Measurements from ENCODE around the gene SPACA6.
"Not testable (repeated sequence)": the region's sequence is repeated elsewhere in the genome, so short reads cannot be mapped to it uniquely, and the experiment has no call there.

SPACA6 gene

DNA sequence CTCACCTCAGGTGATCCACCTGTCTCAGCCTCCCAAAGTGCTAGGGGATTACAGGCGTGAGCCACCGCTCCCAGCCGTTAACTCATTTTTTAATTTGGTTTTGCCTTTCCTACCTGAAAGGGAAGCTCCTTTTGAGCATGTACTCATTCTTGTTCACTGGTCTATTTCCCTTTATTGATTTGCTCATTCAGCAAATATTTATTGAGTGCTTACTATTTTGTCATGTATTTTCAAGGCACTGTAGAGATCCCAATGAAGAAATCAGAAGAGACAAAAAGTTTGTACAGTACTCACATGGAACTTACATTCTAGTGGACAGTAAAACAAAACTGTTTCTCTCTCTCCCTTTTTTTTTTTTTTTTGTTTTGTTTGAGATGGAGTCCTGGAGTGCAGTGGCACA is 13.8 kb downstream of the SPACA6 start:
- DNase-seq = no peak

DNA sequence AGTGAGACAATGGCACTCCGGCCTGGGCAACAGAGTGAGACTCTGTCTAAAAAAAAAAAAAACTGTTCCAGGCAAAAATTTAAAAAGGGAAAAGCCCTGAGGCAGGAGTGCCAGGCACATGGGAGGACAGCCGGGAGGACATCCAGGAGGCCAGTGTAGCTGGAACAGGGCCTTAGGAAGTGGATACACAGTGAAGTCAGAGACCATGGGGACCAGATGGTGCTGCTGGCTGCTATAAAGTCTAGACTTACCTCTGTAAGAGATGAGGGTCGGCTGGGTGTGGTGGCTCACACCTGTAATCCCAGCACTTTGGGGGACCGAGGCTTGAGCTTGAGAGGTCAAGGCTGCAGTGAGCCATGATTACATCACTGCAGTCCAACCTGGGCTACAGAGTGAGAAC is 15.7 kb downstream of the SPACA6 start:
- no peak for DNase-seq

DNA sequence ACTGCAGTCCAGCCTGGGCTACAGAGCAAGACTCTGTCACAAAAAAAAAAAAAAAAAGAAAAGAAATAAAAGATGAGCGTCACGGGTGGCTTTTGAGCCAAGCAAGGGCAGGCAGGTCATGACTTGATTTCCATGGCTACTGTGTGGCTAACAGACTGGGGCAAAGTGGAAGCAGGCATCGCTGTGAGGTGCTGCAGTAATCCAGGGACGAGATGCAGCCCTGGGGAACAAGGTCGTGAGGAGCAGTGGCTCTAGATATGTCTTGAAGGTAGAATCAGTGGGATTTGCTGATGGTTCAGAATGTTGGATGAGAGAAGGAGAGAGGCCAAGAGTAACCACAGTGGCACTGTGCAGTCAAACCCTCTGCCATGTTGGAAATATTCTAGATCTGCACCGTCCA is 16.4 kb downstream of the SPACA6 start:
- no peak for DNase-seq

DNA sequence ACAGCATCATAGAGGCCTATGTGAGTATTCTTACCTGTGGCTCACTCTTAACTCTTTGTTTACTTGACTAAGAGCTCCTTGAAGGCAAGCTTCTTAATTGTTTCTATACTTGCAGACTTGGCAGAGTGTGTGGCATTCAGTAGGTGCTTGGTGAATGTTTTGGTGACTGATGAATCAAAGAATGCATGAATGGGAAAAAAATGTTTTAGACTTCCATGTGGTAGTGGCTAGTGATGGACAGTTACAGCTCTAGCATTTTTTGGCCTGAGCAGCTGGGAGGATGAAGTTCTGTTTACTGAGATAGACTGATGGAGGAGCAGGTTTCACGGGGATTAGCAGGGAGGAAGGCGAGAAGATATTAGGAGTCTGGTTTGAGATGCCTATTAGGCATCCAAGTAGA is 17.0 kb downstream of the SPACA6 start:
- no peak for DNase-seq

DNA sequence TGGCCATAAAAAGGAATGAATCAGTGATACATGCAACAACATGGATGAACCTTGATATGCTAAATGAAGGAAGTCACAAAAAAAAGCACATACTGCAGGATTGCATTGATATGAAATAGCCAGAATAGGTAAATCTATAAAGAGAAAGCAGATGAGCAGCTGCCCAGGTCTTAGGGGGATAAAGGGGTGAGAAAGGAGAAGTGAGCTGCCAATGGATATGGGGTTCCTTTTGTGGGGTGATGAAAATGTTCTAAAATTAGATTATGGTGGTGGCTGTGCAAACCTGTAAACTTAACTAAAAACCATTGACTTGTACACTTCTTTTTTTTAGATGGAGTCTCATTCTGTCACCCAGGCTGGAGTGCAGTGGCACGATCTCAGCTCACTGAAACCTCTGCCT is 18.6 kb downstream of the SPACA6 start:
- DNase-seq = no peak

DNA sequence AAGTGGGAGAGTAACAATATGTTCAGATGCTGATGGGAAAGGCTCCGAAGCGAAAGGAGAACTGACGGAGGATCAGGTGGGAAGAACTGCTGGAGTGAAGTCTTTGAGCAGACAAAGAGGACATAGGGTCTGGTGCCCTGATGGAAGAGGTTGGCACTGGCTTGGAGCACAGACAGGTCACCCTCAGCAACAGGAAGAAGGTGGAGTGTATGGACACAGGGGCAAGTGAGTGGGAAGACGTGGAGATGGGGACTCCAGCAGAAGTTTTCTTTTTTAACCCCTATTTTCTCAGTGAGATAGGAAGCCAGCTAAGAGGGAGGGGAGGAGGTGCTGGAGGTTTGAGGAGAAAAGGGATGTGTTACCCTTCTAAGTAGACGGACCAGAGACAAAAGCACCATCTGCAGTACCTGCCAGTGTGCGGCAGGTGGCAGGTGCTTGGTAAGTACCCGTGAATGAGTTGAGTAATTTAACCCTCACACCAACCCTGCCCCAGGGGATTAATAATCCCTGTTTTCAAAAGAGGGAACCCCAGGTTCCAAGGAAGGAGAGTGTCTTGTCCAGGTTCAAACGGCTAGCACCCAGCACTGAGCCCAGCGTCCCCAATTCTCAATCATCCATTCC is 19.4 kb downstream of the SPACA6 start:
- no peak for DNase-seq

DNA sequence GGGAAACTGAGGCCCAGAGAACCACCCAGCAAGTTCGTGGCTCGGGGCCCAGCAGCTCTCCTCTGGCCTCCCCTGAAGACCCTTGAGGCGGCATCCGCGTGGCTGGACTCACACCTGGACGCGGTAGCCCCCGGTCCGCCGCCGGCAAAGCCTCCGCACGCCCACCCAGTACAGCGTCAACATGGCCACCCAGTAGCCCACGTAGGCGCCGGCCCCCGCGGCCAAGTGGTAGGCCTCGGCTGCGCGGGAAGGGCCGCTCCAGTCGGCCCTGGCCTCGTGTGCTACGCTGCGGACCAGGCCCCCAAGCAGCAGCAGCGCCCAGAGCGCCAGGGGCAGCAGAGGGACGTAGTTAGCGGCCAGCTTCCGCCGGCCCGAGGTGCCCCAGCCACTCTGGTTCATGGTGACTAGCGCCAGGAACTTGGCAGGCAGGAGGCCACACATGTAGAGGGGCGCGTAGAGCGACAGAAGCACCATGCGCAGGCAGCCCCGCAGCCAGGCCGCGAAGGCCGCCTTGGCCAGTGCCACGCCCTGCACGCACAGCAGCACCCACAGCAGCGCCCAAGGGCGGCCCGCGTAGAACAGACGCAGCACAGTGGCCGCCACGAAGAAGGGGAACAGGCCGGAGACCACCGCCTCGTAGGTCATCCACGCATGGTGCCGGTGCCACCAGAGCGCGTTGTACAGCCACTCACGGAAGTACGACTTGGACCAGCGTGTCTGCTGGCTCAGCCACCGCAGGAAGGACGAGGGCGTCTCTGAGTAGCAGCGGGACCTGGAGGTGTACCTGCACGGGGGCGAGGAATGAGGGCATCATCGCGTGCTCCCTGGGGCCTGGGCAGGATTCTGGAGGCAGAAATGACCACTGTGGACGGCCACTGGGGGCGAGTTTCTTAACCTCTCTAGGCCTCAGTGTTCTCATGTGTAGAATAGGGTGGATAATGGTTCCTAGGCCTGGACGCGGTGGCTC is 20.5 kb downstream of the SPACA6 start:
- no peak for DNase-seq

DNA sequence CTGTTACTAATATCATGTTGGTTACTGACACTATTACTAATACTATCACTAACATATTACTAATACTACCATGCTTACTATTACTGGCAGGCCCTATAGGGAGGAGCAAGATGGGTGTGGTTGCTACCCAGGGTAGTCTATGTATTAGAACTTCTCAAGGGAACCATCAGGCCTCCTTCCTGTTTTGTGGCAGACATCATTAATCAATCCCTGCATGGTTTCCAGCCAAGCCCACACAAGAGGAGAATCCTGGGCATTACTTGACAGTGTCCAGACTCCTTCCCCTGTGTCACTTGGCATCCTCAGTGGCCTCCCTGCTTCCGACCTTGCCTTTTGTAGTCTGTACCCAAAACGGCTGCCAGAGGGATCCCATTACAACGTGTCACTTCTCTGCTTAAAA is 21.7 kb downstream of the SPACA6 start:
- no peak for DNase-seq

DNA sequence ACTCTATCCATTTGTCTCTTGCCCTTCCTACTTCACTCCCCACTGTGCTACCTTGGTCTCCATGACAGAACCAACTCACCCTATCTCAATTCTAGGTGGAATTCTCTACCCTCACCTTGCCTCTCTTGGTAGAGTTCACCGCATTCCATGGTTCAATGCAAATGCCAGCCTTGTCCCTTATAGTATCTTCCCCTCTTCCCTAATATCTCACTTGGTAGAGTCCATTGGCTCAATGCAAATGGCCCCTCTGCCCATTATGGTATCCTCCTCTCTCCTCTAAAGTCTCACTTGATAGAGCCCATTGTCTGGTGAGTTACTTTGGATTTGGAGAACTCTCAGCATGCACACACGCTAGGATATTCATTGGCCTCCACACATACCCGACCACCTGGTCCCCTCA is 22.7 kb downstream of the SPACA6 start:
- DNase-seq = no peak

DNA sequence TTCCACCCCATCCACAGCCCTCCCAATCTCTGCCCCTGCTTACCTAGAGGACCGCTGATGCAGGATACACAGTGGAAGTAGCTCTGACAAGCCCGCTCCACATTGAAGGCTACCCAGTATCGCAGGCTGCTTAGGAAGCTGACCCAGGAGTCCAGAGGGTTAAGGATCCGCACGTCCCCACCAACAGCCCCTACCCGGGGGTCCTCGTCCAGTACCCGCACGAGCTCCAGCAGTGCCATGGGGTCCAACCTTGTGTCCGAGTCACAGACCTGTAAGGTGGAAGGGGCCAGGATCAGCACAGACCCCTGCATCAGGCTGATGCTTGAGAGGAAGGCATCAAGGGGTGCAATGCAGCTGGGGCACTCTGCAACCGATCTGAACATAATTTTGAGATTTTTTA is 23.8 kb downstream of the SPACA6 start:
- no peak for DNase-seq

DNA sequence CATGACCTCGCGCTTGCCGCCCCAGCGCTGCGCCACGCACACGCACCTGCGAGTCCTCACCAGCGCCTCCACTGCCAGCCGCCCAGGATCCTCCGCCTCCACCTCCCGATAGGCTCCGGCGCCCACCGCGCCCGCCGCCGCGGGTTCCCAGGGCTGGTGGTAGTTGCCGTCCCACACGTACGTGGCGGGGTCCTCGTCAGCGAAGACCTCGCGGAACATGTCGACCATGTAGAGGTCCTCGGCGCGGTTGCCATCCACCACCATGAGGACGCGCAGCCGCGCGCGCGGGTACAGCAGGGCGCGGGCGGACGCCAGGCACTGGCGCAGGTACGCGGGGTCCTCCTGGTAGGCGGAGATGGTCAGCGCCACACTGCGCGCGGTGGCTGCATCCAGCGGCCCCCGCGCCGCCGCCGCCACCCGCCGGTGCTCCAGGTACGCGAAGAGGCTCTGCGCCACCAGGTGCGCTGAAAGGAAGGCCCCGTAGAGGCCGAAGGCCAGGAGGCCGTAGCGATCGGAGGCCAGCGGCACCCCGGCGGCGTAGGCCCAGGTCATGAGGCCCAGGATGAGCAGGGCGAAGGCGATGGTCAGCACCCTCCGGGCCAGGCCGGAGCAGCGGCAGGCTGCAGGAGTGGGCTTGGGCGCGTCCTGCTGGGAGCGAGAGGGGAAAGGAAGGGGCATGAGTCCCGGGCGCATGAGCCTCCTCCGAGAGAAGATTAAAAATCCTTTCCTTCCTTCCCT is 26.3 kb downstream of the SPACA6 start:
- DNase-seq = no peak

DNA sequence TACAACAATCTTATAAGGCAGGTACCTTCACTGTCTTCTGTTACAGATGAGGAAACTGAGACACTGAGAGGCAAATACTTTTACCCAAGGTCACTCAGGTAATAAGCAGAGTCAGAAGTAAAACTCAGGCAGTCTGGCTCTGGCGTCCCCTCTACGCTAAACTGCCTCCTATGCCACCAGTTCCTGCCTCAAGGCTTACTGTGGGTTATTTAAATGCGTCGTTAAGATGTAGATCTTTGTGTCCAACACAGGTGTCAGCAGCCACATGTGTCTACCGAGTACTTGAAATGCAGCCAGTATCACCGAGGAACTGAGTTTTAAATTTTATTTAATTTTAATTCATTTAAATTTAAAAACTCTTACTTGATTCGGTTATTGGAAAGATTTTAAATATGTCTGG is 28.8 kb downstream of the SPACA6 start:
- no peak for DNase-seq

DNA sequence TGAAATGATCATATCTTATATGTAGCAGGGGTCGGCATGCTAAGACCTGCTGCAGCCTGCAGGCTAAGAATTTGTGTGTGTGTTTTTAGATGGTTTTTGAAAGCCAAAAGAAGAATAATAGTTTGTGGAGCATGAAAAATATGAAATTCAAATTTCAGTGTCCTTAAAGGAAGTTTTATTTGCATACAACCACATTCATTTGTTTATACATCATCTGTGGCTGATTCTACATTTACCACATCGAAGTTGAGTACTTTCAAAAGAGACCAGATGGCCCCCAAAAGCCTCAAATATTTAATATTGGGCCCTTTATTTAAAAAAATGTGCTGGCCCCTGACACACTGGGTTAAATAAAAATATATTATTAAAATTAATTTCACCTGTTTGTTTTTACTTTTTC is 29.4 kb downstream of the SPACA6 start:
- no peak for DNase-seq

DNA sequence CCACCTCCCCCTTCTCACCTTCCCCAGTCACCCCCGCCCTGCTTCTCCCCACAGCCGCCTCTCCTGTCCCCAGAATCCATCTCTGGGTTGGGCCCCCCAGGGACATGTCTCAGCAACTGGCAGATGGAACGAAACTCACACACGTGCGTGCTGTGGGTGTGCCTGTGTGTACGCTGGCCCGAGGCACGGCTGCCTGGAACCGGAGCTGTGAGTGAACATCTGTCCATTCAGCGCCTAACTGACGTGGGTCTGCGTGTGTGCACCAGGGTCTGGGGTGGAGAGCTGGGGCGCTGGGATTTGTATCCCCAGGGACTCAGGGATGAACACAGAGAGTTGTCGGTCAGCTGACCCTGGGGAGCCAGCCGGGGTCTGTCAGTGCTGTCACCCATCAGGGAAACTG is 31.4 kb downstream of the SPACA6 start:
- DNase-seq = no peak

DNA sequence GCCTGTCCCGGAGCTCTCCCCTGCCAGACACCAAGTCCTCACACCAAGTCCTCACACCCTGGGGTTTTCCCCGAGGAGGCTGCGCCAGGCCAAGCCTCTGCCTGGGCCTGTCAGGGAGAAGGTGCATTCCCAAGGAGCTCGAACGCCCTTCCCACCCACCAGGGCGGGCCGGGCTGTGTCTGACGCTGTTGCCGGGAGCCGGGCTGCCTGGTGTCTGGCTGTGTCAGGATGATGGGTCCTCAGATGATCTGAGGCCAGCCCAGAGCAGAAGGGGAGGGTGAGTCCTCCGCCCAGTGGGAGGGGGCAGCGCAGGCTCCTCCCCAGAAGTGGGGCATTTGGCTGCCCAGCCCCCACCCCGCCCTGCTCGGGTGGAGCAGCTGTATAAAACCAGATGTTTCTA is 32.9 kb downstream of the SPACA6 start:
- DNase-seq = no peak

DNA sequence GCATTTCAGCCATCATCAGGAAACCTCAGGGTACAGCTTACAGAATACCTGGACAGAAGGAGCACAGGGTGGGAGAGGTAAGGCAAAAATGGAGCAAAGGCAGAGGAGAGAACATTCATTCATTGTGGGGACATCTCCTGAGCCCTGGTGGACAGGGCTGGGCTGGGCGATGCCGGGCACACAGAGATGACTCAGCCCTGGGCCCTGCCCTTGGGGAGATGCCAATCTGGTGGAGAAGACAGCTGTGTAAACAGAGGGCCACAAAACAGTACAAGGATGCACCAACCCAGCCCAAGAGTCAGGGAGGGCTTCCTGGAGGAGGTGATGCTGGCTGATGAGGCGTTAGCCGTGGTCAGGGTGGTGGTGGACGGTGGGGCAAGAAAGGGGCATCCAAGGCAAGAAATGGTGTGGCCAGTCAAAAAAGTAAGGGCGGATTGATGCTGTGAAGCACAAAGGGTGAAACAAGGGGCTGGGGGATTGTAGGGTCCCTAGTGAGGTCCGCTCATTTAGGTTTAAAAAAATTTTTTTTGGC is 34.3 kb downstream of the SPACA6 start:
- no peak for DNase-seq

DNA sequence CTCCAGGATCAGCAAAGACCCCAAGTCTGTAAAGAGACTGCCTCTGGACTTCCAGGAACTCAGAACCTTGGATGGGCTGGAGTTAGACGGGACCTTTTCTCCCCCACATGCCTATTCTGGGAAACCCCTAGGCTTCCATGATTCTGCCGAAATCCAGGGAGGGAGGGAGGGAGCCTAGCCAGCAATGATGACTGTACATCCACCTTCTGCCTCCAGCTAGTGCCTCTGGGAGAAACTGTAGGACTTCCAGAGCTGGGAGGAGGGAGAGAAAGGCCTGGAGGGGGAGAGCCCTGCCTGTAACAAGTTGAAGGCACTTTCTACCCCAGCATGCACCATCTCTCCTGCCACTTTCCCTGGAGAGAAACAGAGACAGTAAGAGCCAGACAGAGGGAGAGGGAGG is 36.7 kb downstream of the SPACA6 start:
- DNase-seq = no peak

DNA sequence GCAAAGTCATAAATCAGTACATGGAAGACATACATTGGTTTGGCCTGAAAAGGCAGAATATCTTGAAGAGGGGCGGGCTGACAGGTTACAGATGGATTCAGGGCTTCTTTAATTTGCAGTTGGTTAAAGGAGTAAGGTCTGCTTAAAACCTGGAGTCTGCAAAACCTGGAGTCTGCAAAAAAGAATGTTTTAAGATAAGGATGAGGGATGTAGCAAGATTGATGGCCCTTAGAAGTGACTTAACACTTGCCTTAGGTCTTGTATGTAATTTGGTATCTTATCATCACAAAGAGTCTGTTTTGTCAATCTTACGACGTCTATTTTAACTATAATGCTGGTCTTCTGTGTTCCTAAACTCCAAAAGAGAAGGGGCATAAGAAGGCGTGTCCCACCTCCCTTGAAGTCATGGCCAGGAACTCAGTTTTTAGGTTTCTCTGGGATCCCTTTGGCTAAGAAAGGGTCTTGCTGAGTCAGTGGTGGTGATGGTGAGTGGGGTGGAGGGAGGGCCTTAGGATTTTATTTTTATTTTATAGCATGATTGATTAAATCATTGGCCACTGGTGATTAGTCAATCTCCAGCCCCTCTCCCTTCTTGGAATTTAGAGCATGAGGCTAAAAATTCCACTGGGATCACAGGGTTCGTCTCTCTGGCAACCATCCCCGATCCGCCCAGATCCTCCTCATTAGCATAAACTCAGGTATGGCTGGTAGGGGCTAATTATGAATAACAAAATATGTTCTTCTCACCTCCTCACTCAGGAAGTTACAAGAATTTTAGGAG is 40.8 kb downstream of the SPACA6 start:
- no peak for DNase-seq

DNA sequence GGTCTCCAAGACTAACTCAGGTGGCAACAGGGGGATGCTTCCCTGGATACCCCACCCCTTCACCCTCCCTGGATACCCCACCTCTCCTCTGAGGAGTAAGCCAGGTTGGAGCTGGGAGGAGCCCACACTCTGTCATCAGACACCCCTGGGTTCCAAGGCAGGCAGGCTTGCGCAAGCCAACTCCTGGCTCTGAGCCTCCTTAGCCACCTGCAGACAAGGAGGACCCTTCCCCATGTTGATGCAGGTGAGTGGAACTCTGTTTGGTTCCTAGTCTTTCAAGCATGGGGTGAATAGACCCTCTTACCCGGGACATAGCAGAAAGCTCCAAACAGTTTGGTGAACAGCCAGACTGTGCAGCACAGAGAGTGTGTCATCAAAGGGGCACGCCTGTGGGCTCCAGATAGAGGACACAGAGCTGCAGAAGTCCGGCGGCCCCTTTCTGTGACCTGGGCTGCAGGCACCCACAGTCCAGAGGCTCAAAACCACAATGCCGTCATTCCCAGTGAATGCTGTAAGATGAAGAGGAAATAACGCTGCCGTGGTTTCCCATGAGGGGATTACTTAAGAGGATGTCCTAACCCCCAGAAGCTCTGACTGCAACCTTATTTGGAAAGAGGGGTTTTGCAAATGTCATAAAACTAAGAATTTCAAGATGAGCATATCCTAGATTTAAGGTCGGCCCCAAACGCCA is 42.8 kb downstream of the SPACA6 start:
- peak in 1 of 2 donors; percentile 84 for DNase-seq

DNA sequence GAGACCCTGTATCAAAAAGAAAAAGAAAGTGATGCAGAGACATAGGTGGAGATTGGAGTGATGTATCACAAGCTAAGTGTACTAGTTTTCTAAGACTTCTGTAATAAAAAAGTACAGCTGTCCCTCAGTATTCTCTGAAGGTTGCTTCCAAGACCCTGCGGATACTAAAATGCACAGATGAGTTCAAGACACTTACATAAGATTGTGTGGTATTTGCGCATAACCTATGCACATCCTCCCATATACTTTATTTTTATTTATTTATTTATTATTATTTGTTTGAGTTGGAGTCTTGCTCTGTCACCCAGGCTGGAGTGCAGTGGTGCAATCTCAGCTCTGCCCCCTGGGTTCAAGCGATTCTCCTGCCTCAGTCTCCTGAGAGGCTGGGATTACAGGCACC is 44.3 kb downstream of the SPACA6 start:
- DNase-seq = no peak

DNA sequence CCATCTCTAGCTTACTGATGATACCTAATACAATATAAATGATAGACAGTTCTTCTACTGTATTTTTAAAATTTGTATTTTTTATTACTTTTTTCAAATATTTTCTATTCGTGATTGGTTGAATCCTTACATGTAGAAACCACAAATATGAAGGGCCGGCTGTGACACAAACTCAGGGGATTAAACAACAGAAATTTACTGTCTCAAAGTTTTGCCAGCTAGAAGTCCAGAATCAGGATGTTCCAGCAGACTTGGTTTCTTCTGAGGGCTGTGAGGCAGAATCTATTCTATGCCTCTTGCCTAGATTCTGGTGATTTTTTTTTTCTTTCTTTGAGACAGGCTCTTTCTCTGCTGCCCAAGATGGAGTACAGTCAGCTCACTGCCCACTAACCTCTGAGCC is 44.8 kb downstream of the SPACA6 start:
- no peak for DNase-seq

DNA sequence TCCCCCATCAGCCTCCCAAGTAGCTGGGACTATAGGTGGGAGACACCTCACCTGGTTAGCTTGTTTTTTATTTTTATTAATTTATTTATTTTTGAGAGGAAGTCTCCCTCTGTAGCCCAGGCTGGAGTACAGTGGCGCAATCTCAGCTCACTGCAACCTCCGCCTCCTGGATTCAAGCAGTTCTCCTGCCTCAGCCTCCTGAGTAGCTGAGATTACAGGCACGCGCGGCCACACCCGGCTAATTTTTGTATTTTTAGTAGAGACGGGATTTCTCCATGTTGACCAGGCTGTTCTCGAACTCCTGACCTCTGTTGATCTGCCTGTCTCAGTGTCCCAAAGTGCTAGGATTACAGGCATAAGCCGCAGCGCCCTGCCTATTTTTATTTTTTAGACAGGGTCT is 45.4 kb downstream of the SPACA6 start:
- DNase-seq = not testable (repeated sequence)
